Stomach (tissue), 9 donors: ENCODE measurements around the gene IQGAP2. TPM values are rescaled to one million over a fixed set of nuclear protein-coding genes. Genes with fewer than 3 reads are reported as not detected.

Experiments used
- DNase-seq, 2 donors: peaks; one replicate each; pipeline versions ENCODE4 v3.0.0 to v3.0.0-alpha.2; 2013 to 2019
- H3K27ac ChIP-seq, 5 donors: fragments of 200-600 bp in 4 of 5; sonication (generic) in 4 of 5; one replicate each; pipeline ENCODE4 v1.5.1; 2013 to 2019; ENCODE audit warnings: mild to moderate bottlenecking in 1 of 5, moderate library complexity in 1 of 5
- H3K27me3 ChIP-seq, 3 donors: fragments of 200-600 bp; sonication (generic); one replicate each; pipeline ENCODE4 v1.5.1; 2017 to 2019; ENCODE audit warnings: mixed run types in 1 of 3
- H3K36me3 ChIP-seq, 4 donors: fragments of 200-600 bp; sonication (generic); 1 replicate in 3 of 4; 2 replicates in 1 of 4; pipeline ENCODE4 v1.5.1; 2016 to 2019
- H3K4me1 ChIP-seq, 4 donors: fragments of 200-600 bp; sonication (generic); one replicate each; pipeline ENCODE4 v1.5.1; 2016 to 2019
- H3K4me3 ChIP-seq, 4 donors: fragments of 200-600 bp; sonication (generic) in 3 of 4; one replicate each; pipeline ENCODE4 v1.5.1; 2016 to 2019; ENCODE audit warnings: mild to moderate bottlenecking in 1 of 4
- H3K9me3 ChIP-seq, 4 donors: fragments of 200-600 bp; sonication (generic); one replicate each; pipeline ENCODE4 v1.5.1; 2016 to 2019
- CTCF ChIP-seq, 7 experiments: fragments of 450-650 bp in 4 of 7; fragments of 200-600 bp in 3 of 7; sonication (generic) in 3 of 7; IDR thresholded peaks; one replicate each; pipeline ENCODE4 v1.5.1; 2016 to 2019; ENCODE audit warnings: antibody characterized with exemption in 7 of 7, control low read depth in 2 of 7, mild to moderate bottlenecking in 1 of 7
- EP300 ChIP-seq: sonication (generic); formaldehyde crosslinking; IDR thresholded peaks from one replicate; pipeline ENCODE4 v1.6.1; 2017; ENCODE audit warnings: antibody characterized with exemption
- POLR2A ChIP-seq, 4 donors: fragments of 450-650 bp; IDR thresholded peaks; one replicate each; pipeline ENCODE4 v1.6.1; 2016; ENCODE audit warnings: antibody characterized with exemption in 4 of 4, control low read depth in 2 of 4, mild to moderate bottlenecking in 1 of 4, moderate library complexity in 1 of 4
- POLR2AphosphoS5 ChIP-seq, 3 donors: sonication (generic); formaldehyde crosslinking; IDR thresholded peaks; one replicate each; pipeline ENCODE4 v1.6.1; 2016; ENCODE audit warnings: antibody characterized with exemption in 3 of 3
- WGBS, 5 donors: extraction: QIAGEN DNeasy Blood & Tissue Kit in 3 of 5; methylation state at CpG; one replicate each; pipeline versions ENCODE4 v1.1.5 to v1.1.7; 2013 to 2018; 5-methylcytosine and 5-hydroxymethylcytosine counted together
- intact Hi-C: fragments of 100-400 bp; cut with DNase I; formaldehyde crosslinking; loops from one replicate; pipeline ENCODE4 v1.15.1; 2023; ENCODE audit warnings: low total_unique reads
- polyA plus RNA-seq, 3 donors: library from polyadenylated mRNA; stranded (reverse); fragments of 200-250 nt; gene quantifications; one replicate each; pipeline ENCODE4 v1.2.3, GENCODE V29; 2013
- total RNA-seq, 5 donors: library from RNA; depleted of rRNA; stranded (reverse); fragments of >200 nt; gene quantifications; one replicate each; pipeline versions ENCODE4 v1.1.0 to v1.2.3, GENCODE V29; 2014 to 2016
- donor health status: healthy with polysubstance abuse.
- donor health status: Bipolar disorder and iron deficiency.
- donor health status: healthy.

Gene IQGAP2
- total and polyA plus RNA-seq, 8 donors: 11.5 to 122 (median 42.1) TPM

- DNase-seq: no peak
- Histone ChIP-seq H3K27me3 (no peaks in the 10 kb centered on the region), H3K9me3 (no peaks in the 10 kb centered on the region), H3K4me3 (no peak overlapping the region), H3K36me3 (peaks cover 0 to 9% (median 0%) of the 10 kb centered on the region in 4 donors), H3K4me1 (peaks cover 11 to 32% (median 22%) of the 10 kb centered on the region in 4 donors), H3K27ac (peak overlapping the region in 1 of 5 donors; percentile 12)
- intact Hi-C loops: no loop called here
- 5 to 11% (median 8%) methylated on average over 3 of the region's 3 CpGs for WGBS, 5 donors
- TF ChIP-seq POLR2A (IDR thresholded peaks at IDR 0.05) (no peak), POLR2AphosphoS5 (IDR thresholded peaks at IDR 0.05) (no peak), CTCF (IDR thresholded peaks at IDR 0.05) (no peak), EP300 (no peak)
Observed at GRCh38 chr5:76450054-76450453, 47.0 kb downstream of the IQGAP2 start.

DNA sequence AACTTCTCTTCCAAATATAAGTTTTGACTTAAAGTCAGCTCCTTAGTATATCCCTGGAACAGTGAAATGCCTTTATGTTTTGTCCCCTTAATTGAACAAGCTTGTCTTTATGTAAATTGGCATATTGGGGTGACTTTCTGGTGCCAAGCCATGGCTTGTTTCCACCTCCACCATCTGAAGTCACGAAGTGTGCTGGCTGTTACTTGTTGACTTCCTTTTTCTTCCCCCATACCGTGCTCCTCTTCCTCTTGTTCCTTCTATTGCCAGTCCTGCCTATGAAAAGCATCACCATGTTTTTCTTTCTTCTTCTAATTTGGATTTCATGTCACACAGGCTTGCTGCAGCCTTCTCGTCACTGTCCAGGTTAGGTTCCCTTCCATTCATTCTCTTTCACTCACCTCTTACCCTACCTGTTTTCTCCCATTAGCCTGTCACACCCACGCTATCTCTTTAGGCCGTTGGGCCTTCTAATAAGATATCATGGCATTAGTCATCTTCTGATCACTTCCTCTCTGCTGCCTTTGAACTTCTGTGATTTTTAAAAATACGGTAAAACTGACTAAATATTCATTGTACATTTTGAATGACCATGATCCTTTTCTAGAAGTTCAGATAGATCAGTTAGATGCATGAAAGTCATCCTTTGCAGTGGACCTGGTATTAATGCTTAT lies 48.1 kb downstream of the IQGAP2 start:
- 47 to 59% (median 55%) methylated on average over 6 of the region's 6 CpGs for WGBS, 5 donors
- TF ChIP-seq CTCF (IDR thresholded peaks at IDR 0.05): no peak
- TF ChIP-seq POLR2AphosphoS5 (IDR thresholded peaks at IDR 0.05): peak in 1 of 3 donors; percentile 14
- Histone ChIP-seq H3K4me3 (no peak overlapping the region), H3K36me3 (peaks cover 0 to 9% (median 0%) of the 10 kb centered on the region in 4 donors), H3K4me1 (peaks cover 11 to 42% (median 26%) of the 10 kb centered on the region in 4 donors), H3K27me3 (no peaks in the 10 kb centered on the region), H3K9me3 (no peaks in the 10 kb centered on the region), H3K27ac (peak overlapping the region in 2 of 5 donors; percentile 30 to 46)
- intact Hi-C loops: no loop called here
- no peak for DNase-seq

- Histone ChIP-seq H3K4me3 (no peak overlapping the region), H3K36me3 (no peaks in the 10 kb centered on the region), H3K9me3 (no peaks in the 10 kb centered on the region), H3K27ac (peak overlapping the region in 3 of 5 donors; percentile 38 to 76 (median 38)), H3K4me1 (peaks cover 12 to 70% (median 39%) of the 10 kb centered on the region in 4 donors), H3K27me3 (no peaks in the 10 kb centered on the region)
- no peak for DNase-seq
- WGBS, 5 donors: 51 to 68% (median 64%) methylated on average over 4 of the region's 4 CpGs
- intact Hi-C loops: no loop called here
- no peak for TF ChIP-seq POLR2AphosphoS5 (IDR thresholded peaks at IDR 0.05)
- no peak for TF ChIP-seq POLR2A (IDR thresholded peaks at IDR 0.05)
- no peak for TF ChIP-seq EP300
- TF ChIP-seq CTCF (IDR thresholded peaks at IDR 0.05): no peak
Observed at GRCh38 chr5:76455531-76456133, 52.5 kb downstream of the IQGAP2 start.

DNA sequence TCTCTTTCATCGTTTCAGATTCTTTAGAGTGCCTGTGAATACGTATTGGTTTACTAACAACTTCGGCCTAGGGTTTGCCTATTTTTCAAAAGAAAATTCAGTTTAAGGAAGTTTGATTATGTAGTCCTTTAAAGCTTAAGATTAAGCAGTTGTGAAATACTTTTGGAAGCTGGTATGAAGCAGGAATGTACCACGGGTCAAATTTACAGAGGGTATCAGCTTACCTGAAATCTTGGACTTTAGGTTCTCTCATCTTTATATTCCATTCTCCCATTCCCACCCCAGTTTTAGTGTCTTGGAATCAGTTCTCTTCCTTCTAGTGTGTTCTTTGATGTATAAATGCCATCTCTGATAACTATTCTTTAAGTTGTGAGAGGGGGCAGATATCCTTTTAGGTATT lies 53.2 kb downstream of the IQGAP2 start:
- intact Hi-C loops: no loop called here
- Histone ChIP-seq H3K36me3 (no peaks in the 10 kb centered on the region), H3K4me1 (peaks cover 12 to 64% (median 32%) of the 10 kb centered on the region in 4 donors), H3K9me3 (no peaks in the 10 kb centered on the region), H3K27me3 (no peaks in the 10 kb centered on the region), H3K4me3 (no peak overlapping the region), H3K27ac (peak overlapping the region in 2 of 5 donors; percentile 38 to 76)
- DNase-seq: no peak
- no peak for TF ChIP-seq EP300
- TF ChIP-seq POLR2AphosphoS5 (IDR thresholded peaks at IDR 0.05): no peak
- no peak for TF ChIP-seq POLR2A (IDR thresholded peaks at IDR 0.05)
- TF ChIP-seq CTCF (IDR thresholded peaks at IDR 0.05): no peak
- 42 to 73% (median 60%) methylated on average over 4 of the region's 4 CpGs for WGBS, 5 donors
